ENCODE data around the gene EXOSC7.

GRCh38 chr3:44999782-45000181, 23.7 kb downstream of the EXOSC7 start:
- TF ChIP-seq KDM1A (IDR thresholded peaks at IDR 0.05) (no peak), RCOR1 (IDR thresholded peaks at IDR 0.05; ENCODE audit: borderline replicate concordance in 1 of 2, low read depth in 2 of 2, low read length in 2 of 2) (no peak), EZH2 (IDR thresholded peaks at IDR 0.05; ENCODE audit: borderline replicate concordance, low read depth, low read length) (no peak), ESRRB (CRISPR knock-in tag; IDR thresholded peaks at IDR 0.05; ENCODE audit: borderline replicate concordance) (no peak), CTCF (IDR thresholded peaks at IDR 0.05 in 2 of 3, conservative IDR thresholded peaks at IDR 0.05 in 1 of 3; ENCODE audit: insufficient read depth in 2 of 3, low read depth in 1 of 3, low read length in 3 of 3) (no peak), POLR2A (conservative IDR thresholded peaks at IDR 0.05) (no peak), ZEB2 (IDR thresholded peaks at IDR 0.05) (no peak), ETV5 (CRISPR knock-in tag; IDR thresholded peaks at IDR 0.05; ENCODE audit: low read depth) (no peak), TFAP4 (CRISPR knock-in tag; IDR thresholded peaks at IDR 0.05; ENCODE audit: borderline replicate concordance) (no peak), TRIM28 (IDR thresholded peaks at IDR 0.05) (no peak), HEY1 (CRISPR knock-in tag; IDR thresholded peaks at IDR 0.05; ENCODE audit: borderline replicate concordance) (no peak)

Measured in K562 (cell line).